Lower leg skin (tissue), 3 donors: ENCODE data around the gene PLEKHM3.

Source experiments
- CTCF ChIP-seq, 3 donors: fragments of 450-650 bp; IDR thresholded peaks; one replicate each; pipeline ENCODE4 v1.5.1; 2016; ENCODE audit warnings: antibody characterized with exemption in 3 of 3, mild to moderate bottlenecking in 3 of 3, moderate library complexity in 2 of 3
- POLR2A ChIP-seq, 2 donors: fragments of 450-650 bp; IDR thresholded peaks; one replicate each; pipeline ENCODE4 v1.6.1; 2016 to 2017; ENCODE audit warnings: antibody characterized with exemption in 2 of 2, mild to moderate bottlenecking in 1 of 2, moderate library complexity in 1 of 2

DNA sequence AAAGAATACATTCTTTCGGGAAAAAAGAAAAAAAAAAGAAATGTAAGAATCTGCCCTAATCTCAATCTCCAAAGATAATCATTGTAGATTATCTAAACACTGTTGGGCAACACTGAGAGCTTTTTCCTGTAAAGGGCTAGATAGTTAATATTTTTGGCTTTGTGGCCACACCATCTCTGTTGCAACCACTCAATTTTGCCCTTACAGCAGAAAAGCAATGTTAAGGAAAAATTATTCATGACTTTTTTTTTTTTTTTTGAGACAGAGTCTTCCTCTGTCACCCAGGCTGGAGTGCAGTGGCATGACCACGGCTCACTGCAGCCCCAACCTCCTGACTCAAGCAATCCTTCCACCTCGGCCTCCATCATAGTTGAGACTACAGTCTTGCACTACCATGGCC is 238.3 kb downstream of the PLEKHM3 start:
- no peak for TF ChIP-seq POLR2A (IDR thresholded peaks at IDR 0.05)
- no peak for TF ChIP-seq CTCF (IDR thresholded peaks at IDR 0.05)
